ENCODE data around the gene CDR2. TPM values are rescaled to one million over a fixed set of nuclear protein-coding genes. Genes with fewer than 3 reads are reported as not detected.
"Not testable (repeated sequence)": the region's sequence is repeated elsewhere in the genome, so short reads cannot be mapped to it uniquely, and the experiment has no call there.

Gene CDR2
- total and polyA plus RNA-seq, 9 donors = 12.7 to 30.3 (median 22.9) TPM

- Histone ChIP-seq H3K27ac (peak overlapping the region in 1 of 2 donors; percentile 17), H3K9me3 (no peaks in the 10 kb centered on the region), H3K36me3 (no peaks in the 10 kb centered on the region), H3K4me3 (no peak overlapping the region), H3K27me3 (no peaks in the 10 kb centered on the region), H3K4me1 (ENCODE audit: insufficient read depth) (peaks cover 6% of the 10 kb centered on the region)
- intact Hi-C loops (cut with DNase I) = no loop called here
- 48 to 50% (median 49%) methylated on average over 5 of the region's 5 CpGs for WGBS, 3 donors
- no peak for DNase-seq
- TF ChIP-seq EP300 (IDR thresholded peaks at IDR 0.05) (no peak), POLR2A (IDR thresholded peaks at IDR 0.05) (no peak)
- TF ChIP-seq, protein P1, sequence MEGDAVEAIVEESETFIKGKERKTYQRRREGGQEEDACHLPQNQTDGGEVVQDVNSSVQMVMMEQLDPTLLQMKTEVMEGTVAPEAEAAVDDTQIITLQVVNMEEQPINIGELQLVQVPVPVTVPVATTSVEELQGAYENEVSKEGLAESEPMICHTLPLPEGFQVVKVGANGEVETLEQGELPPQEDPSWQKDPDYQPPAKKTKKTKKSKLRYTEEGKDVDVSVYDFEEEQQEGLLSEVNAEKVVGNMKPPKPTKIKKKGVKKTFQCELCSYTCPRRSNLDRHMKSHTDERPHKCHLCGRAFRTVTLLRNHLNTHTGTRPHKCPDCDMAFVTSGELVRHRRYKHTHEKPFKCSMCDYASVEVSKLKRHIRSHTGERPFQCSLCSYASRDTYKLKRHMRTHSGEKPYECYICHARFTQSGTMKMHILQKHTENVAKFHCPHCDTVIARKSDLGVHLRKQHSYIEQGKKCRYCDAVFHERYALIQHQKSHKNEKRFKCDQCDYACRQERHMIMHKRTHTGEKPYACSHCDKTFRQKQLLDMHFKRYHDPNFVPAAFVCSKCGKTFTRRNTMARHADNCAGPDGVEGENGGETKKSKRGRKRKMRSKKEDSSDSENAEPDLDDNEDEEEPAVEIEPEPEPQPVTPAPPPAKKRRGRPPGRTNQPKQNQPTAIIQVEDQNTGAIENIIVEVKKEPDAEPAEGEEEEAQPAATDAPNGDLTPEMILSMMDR (IDR thresholded peaks at IDR 0.05) = no peak
Measured at GRCh38 chr16:22353933-22354541, 20.4 kb downstream of the CDR2 start.

- H3K36me3 ChIP-seq = no peaks in the 10 kb centered on the region
- WGBS, 3 donors = 22 to 27% (median 24%) methylated on average over 3 of the region's 3 CpGs
- no peaks in the 10 kb centered on the region for H3K27me3 ChIP-seq
- H3K27ac ChIP-seq = no peak overlapping the region
- TF ChIP-seq EP300 (IDR thresholded peaks at IDR 0.05) (no peak), POLR2A (IDR thresholded peaks at IDR 0.05) (no peak)
- TF ChIP-seq, protein P1 (IDR thresholded peaks at IDR 0.05) = no peak
- no peaks in the 10 kb centered on the region for H3K9me3 ChIP-seq
- H3K4me1 ChIP-seq (ENCODE audit: insufficient read depth) = peaks cover 6% of the 10 kb centered on the region
- DNase-seq = no peak
- intact Hi-C loops (cut with DNase I) = no loop called here
- no peak overlapping the region for H3K4me3 ChIP-seq
Measured at GRCh38 chr16:22353191-22353919, 21.1 kb downstream of the CDR2 start.

GRCh38 chr16:22352723-22353122, 21.7 kb downstream of the CDR2 start:
- Histone ChIP-seq H3K27me3 (no peaks in the 10 kb centered on the region), H3K4me1 (ENCODE audit: insufficient read depth) (peaks cover 6% of the 10 kb centered on the region), H3K27ac (no peak overlapping the region), H3K9me3 (no peaks in the 10 kb centered on the region), H3K4me3 (no peak overlapping the region), H3K36me3 (no peaks in the 10 kb centered on the region)
- TF ChIP-seq POLR2A (IDR thresholded peaks at IDR 0.05) (no peak), EP300 (IDR thresholded peaks at IDR 0.05) (no peak)
- TF ChIP-seq, protein P1 (IDR thresholded peaks at IDR 0.05) = no peak
- DNase-seq = no peak
- 97% methylated on average over 5 of the region's 5 CpGs for WGBS, 3 donors
- intact Hi-C loops (cut with DNase I) = no loop called here

- 97 to 98% (median 98%) methylated on average over 6 of the region's 6 CpGs for WGBS, 3 donors
- H3K27me3 ChIP-seq = no peaks in the 10 kb centered on the region
Measured at GRCh38 chr16:22352140-22352539, 22.3 kb downstream of the CDR2 start.

GRCh38 chr16:22351017-22351416, 23.4 kb downstream of the CDR2 start:
- intact Hi-C loops (cut with DNase I); H3K4me1 ChIP-seq (ENCODE audit: insufficient read depth); H3K27me3 ChIP-seq; H3K27ac ChIP-seq; H3K36me3 ChIP-seq; H3K4me3 ChIP-seq; H3K9me3 ChIP-seq; DNase-seq: not testable (repeated sequence)
- 94 to 96% (median 96%) methylated on average over 6 of the region's 6 CpGs for WGBS, 3 donors

More at GRCh38 chr16:22352140-22352539, 22.3 kb downstream of the CDR2 start:
- no peak overlapping the region for H3K27ac ChIP-seq
- DNase-seq = no peak
- intact Hi-C loops (cut with DNase I) = no loop called here
- no peaks in the 10 kb centered on the region for H3K9me3 ChIP-seq
- H3K4me3 ChIP-seq = no peak overlapping the region
- peaks cover 6% of the 10 kb centered on the region for H3K4me1 ChIP-seq (ENCODE audit: insufficient read depth)
- no peak for TF ChIP-seq POLR2A (IDR thresholded peaks at IDR 0.05)
- no peak for TF ChIP-seq EP300 (IDR thresholded peaks at IDR 0.05)
- TF ChIP-seq, protein P1 (IDR thresholded peaks at IDR 0.05) = no peak
- no peaks in the 10 kb centered on the region for H3K36me3 ChIP-seq

Data from ovary (tissue), 9 donors.